ENCODE measurements around the gene M1AP. TPM values are rescaled to one million over a fixed set of nuclear protein-coding genes. Genes with fewer than 3 reads are reported as not detected.

M1AP gene
- total and polyA plus RNA-seq, 9 of the 15 experiments (the other 6 are each of a cell fraction or from before 2014, with no cell fraction given): 0.06 to 0.33 (median 0.11) TPM; not detected in 4

GRCh38 chr2:74531666-74532065 lies 116.5 kb downstream of the M1AP start (continued):
- TF ChIP-seq REST (IDR thresholded peaks at IDR 0.05; ENCODE audit: borderline replicate concordance) (no peak), REST (CRISPR knock-in tag; IDR thresholded peaks at IDR 0.05; ENCODE audit: low read depth) (no peak)
